ENCODE measurements around the gene KDM1A. TPM values are rescaled to one million over a fixed set of nuclear protein-coding genes. Genes with fewer than 3 reads are reported as not detected.
"Not testable (repeated sequence)": the region's sequence is repeated elsewhere in the genome, so short reads cannot be mapped to it uniquely, and the experiment has no call there.

Gene KDM1A
- 146 TPM for polyA plus RNA-seq (ENCODE audit: insufficient read length)
- long read RNA-seq, donor 1, transcript KDM1A-206 (1 exons, 2,810 nt): major isoform, 25 of 80 reads
- long read RNA-seq, donor 1, transcript KDM1A-201 (19 exons, 3,033 nt): minor isoform, 5 of 80 reads
- long read RNA-seq, donor 1, partial matches to known transcripts: 44 of 80 reads
- long read RNA-seq, donor 1, other reads (novel, unspliced or antisense): 6 of 80 reads
- long read RNA-seq, donor 2, transcript KDM1A-206 (1 exons, 2,810 nt): major isoform, 13 of 55 reads
- long read RNA-seq, donor 2, partial matches to known transcripts: 31 of 55 reads
- long read RNA-seq, donor 2, other reads (novel, unspliced or antisense): 8 of 55 reads
- long read RNA-seq, donor 3, transcript KDM1A-206 (1 exons, 2,810 nt): major isoform, 20 of 73 reads
- long read RNA-seq, donor 3, transcript KDM1A-201 (19 exons, 3,033 nt): minor isoform, 7 of 73 reads
- long read RNA-seq, donor 3, partial matches to known transcripts: 46 of 73 reads
- long read RNA-seq, donor 3, other reads (novel, unspliced or antisense): 0 of 73 reads
- long read RNA-seq, donor 4, transcript KDM1A-206 (1 exons, 2,810 nt): major isoform, 12 of 12 reads
- long read RNA-seq, donor 4, partial matches to known transcripts: 0 of 12 reads
- long read RNA-seq, donor 4, other reads (novel, unspliced or antisense): 0 of 12 reads
- long read RNA-seq, donor 5, transcript KDM1A-201 (19 exons, 3,033 nt): minor isoform, 18 of 95 reads
- long read RNA-seq, donor 5, transcript KDM1A-206 (1 exons, 2,810 nt): major isoform, 22 of 95 reads
- long read RNA-seq, donor 5, partial matches to known transcripts: 42 of 95 reads
- long read RNA-seq, donor 5, other reads (novel, unspliced or antisense): 13 of 95 reads
- long read RNA-seq, donor 6, transcript KDM1A-206 (1 exons, 2,810 nt): major isoform, 21 of 71 reads
- long read RNA-seq, donor 6, partial matches to known transcripts: 38 of 71 reads
- long read RNA-seq, donor 6, other reads (novel, unspliced or antisense): 8 of 71 reads
- long read RNA-seq, donor 7, transcript KDM1A-201 (19 exons, 3,033 nt): minor isoform, 12 of 99 reads
- long read RNA-seq, donor 7, transcript KDM1A-206 (1 exons, 2,810 nt): major isoform, 28 of 99 reads
- long read RNA-seq, donor 7, partial matches to known transcripts: 51 of 99 reads
- long read RNA-seq, donor 7, other reads (novel, unspliced or antisense): 8 of 99 reads
- long read RNA-seq, donor 8, transcript KDM1A-206 (1 exons, 2,810 nt): major isoform, 15 of 34 reads
- long read RNA-seq, donor 8, partial matches to known transcripts: 15 of 34 reads
- long read RNA-seq, donor 8, other reads (novel, unspliced or antisense): 0 of 34 reads

DNA sequence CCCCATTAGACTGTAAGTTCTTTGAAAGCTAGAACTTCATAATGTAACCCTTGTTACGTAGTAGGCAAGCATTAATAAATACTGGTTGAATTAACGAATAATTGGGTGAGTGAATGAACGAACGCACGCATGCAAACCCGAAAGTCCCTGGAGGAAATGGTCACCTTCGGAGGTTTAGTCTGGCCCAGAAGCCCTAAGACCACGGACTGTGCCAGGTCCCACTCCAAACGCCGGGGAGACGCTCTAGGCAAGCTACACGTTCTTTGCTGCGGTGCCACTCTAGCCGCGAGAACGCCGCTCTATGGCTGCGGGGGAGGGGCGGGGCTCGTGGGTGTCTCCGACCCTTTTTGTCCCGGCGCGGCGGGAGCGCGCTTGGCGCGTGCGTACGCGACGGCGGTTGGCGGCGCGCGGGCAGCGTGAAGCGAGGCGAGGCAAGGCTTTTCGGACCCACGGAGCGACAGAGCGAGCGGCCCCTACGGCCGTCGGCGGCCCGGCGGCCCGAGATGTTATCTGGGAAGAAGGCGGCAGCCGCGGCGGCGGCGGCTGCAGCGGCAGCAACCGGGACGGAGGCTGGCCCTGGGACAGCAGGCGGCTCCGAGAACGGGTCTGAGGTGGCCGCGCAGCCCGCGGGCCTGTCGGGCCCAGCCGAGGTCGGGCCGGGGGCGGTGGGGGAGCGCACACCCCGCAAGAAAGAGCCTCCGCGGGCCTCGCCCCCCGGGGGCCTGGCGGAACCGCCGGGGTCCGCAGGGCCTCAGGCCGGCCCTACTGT lies at the start of gene KDM1A:
Gene KDM1A (plus strand): TSS at position 375 of the 769 bp plus-strand sequence. CDS start 129 bp downstream, at position 504.
- DNase-seq: peak; percentile 99

DNA sequence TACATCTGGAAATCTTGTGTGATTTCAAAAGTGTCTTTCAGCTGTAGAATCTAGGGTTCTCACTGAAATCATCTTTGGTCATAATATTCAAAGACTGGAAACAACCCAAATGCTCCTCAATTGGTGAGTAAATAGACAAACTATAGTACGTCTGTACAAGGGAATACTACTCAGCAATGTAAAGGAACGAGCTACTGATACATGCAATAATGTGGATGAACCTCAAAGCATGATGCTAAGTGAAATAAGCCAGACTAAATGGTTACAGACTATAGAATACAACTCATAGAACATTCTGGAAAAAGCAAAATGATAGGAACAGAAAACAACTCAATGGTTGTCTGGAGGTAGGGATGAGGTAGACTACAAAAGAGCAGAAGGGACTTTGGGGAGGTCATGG lies 49.2 kb upstream of the KDM1A start:
- no peak for DNase-seq

DNA sequence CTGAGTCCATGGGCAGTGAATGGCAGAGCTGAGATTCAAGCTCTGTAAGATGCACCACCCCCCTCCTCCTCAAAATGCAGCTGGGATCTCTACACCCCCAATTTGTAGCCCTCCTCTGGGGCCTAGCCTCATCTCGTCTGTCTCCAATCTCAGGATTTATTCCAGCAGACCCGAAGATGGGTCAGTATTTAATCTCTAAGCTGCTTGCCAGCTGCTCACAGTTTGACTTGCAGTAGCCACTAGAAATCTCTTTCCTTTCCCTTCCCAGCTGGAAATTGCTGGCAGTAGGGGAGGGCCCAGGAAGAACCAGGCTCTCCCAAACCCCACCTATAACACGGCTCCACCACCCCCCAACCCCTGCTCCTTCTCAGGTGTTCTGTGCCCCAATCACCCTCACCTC lies 48.1 kb upstream of the KDM1A start:
- DNase-seq: no peak

DNA sequence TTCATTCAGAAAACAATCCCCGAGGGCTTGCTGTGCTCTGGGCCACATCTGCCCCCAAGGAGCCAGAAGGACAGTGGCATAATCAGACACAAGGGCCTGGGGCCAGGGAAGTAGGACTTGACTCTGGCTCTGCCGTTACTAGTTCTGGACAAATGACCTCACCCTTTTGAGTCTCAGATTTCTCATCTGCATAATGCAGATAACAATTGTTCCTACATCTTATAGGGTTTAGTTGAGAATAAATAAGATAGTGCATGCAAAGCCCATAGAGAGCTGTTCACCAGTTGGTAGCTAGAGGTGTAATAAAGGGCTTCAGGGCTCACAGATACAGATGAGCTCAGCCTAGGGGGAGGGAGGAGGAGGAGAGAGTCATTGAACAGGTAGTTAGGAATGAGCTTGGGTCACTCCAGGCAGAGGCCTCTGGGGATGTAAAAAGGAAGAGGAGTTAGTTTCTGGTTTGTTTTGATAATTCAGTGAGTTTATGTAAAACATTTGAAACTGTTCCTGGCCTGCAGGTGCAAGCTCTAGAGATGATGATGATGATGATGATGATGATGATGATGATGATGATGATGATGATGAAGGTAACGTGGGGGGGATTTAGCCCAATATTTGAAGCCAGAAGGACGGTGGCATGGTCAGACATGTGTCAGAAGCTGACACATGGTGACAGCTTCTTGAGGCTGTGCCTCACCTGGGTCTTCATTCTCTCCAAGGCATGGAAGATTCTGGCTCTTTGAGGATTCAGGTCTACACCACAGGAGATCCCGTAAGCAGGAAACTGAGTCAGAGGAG lies 47.5 kb upstream of the KDM1A start:
- no peak for DNase-seq

DNA sequence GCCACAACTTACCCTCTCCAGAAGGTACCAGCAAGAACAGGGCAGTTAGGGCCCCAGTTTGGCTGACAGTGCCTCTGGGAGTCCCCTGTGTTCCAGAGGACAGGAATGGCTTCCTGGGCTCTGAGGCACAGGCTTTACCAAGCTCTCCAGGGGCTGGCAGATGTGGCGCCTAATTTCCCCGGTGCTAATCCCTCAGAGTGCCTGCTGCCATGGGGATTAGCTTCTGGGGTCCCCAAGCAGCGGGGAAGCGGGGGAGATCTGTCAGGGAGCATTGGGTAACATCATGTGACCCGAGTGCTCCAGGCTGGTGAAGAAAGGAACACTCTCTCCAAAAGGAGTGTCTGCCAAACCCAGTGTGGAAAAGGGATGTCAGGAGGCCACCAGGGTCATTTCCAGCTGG lies 46.5 kb upstream of the KDM1A start, which contains the start of gene LACTBL1:
Gene LACTBL1 (minus strand): TSS at position 107 of the 400 bp plus-strand sequence. CDS start 550 bp downstream, outside the sequence.
- no peak for DNase-seq

DNA sequence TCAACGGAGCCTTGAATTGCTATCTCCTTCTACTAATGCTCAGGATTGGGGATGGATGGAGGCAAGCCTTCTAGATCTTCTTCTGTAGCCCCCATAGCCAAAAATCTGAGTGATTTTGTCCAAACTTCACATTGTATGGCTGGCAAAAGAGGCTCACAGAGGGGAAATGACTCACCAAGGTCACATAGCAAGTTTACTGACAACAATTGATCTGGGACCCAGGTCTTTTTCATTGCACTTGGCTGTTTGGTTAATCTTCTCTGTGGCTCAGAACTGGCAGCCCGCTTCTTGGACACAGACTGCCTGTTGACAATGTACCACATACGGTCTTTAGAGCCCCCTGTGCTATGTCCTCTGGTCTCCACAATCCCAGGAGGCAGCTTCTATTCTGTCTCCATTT lies 43.6 kb upstream of the KDM1A start:
- DNase-seq: no peak

DNA sequence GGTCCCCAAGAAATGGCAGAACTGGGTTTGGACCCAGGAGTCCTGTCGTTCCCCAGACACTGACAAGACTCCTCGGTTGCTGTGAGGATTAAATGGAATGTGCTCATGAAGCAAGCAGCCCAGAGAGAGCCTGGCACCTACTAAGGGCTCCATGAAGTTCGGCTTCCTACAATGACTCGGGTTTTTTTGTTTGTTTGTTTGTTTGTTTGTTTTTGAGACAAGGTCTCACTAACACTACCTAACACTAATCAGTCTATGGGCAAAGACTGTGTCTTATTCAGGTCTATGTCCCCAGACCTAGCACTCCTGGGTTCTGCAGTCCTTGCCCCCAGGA lies 43.2 kb upstream of the KDM1A start:
- DNase-seq: no peak

DNA sequence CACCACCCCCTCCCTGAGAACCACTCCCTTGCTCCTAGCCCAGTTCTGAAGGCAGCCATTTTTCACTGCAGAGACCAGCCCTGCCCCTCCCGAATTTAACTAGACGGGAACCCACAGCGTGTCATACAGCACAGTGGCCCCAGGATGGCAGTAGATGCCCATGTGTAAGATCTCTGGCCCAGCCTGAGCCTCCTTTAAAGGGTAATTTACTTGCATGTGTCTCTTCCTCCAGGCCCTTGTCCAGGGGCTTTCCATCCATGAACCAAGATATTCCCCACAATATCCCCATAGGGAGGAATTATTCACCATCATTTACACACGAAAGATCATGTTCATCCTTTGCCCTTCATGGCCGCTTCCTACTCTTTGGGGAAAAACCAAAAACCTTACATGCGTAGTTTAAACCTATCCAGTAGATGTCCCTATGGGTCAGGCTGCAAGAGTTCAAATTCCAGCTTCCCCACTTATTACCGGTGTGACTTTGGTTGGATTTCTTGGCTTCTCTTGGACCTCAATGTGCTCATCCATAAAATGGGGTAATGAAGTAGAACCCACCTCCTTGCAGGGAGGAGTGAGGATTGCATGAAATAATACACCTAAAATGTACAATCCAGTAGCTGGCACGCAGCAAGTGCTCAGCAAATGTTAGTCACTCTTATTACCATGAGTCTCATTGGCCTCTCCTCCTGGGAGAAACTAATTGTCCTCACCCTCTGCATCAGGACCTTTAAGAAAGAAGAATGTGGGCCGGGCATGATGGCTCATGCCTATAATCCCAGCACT lies 42.6 kb upstream of the KDM1A start:
- peak; percentile 62 for DNase-seq

DNA sequence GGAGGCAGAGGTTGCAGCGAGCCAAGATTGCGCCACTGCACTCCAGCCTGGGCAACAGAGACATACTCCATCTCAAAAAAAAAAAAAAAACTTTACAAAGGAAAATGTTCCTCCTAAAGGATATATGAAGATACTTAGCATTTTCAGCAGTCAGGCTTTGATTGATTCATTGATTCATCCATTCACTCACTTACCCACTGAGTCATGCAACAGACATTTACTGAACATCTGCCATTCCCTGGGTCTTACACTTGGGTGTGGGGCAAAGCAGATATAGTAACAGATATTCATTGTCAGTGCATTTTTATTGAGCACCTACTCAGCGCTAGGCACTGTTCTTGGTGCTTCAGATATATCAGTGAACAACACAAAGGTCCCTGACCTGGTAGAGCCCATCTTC lies 41.0 kb upstream of the KDM1A start:
- DNase-seq: no peak

DNA sequence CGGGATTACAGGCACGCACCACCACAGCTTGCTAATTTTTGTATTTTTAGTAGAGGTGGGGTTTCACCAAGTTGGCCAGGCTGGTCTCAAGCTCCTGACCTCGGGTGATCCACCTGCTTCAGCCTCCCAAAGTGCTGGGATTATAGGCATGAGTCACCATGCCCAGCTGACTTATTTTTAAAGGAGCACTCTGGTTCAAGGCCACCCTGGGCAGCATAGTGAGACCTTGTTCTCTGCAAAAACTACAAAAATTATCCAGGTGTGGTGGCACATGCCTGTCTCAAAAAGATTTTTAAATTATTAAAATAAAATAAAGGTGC lies 38.8 kb upstream of the KDM1A start:
- not testable (repeated sequence) for DNase-seq

DNA sequence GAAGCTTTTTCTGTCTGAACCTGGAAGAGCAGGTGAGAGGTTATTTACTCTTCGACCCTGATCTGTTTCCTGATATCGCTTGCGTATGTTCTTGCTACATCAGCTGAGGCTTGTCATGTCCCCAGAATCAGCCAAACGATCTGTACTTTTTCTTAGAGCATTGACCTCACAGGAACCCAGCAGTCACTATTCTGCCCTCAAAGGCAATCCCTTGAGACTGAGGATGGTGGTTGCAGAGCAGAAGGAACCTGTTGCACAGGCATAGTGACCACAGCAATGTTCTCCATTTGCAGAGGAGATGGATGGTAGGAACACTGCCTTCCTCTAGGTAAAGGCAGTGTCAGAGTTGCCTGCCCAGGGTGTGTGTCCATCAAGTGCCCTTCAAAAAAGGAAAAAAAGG lies 35.3 kb upstream of the KDM1A start:
- DNase-seq: no peak

DNA sequence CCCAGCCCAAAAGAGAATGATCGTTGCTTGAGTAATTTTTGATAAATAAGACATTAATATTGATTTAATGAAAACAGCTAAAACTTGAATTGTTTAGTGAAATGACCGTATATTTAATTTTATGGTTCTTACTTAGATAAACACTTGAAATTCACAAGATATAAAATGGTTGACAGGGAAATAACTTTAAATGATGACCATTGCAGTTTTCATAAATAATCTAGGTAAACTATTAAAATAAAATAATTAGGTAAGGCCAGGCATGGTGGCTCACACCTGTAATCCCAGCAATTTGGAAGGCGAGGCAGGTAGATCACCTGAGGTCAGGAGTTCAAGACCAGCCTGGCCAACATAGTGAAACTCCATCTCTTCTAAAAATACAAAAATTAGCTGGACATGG lies 26.9 kb upstream of the KDM1A start:
- DNase-seq: not testable (repeated sequence)

DNA sequence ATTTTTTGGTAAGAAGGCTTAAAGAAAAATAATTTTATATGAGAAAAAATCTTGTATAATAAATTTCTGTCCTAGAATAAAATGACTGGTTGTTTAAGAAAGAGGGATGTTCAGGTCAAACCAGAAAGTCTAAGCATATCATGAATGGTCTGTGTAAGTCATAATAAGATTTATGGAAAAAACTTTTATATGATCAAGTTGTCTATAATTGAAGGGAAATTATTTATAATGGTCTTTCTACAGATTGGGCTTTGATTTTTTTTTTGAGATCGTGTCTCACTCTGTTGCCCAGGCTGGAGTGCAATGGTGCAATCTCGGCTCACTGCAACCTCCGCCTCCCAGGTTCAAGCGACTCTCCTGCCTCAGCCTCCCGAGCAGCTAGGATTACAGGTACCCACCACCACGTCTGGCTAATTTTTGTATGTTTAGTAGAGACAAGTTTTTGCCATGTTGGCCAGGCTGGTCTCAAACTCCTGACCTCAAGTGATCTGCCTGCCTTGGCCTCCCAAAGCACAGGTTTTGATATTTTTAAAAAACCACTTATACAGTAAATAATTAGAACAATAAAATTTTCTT lies 26.0 kb upstream of the KDM1A start:
- DNase-seq: not testable (repeated sequence)

DNA sequence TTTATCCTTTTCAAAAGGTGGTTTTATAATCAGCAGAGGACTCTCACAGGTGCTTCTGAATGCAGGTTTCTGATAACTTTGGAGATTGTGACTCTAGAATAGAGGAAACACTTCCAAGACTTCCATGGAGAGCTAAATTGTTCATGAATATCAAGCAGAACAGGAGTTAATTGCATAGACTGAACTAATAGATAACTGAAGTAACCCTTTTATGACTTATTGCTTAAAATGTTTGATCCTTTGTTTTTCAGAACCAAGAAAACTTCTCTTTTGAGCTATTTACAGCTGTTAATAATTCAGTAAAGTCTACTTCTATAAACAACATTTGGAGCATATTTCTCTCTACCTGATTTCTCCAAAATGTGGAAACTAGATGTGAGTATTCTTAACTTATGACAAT lies 23.5 kb upstream of the KDM1A start:
- no peak for DNase-seq

DNA sequence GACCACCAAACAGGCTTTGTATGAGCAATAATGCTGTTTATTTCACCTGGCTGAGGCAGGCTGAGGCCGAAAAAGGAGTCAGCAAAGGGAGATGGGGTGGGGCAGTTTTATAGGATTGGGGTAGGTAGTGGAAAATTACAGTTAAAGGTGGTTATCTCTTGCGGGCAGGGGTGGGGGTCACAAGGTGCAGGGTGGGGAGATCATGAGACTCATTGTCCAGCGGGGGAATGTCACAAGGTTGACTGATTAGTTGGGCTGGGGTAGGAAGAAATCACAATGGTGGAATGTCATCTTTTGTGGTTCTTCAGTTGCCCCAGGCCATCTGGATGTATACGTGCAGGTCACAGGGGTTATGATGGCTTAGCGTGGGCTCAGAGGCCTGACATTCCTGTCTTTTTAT lies 21.7 kb upstream of the KDM1A start:
- DNase-seq: not testable (repeated sequence)

DNA sequence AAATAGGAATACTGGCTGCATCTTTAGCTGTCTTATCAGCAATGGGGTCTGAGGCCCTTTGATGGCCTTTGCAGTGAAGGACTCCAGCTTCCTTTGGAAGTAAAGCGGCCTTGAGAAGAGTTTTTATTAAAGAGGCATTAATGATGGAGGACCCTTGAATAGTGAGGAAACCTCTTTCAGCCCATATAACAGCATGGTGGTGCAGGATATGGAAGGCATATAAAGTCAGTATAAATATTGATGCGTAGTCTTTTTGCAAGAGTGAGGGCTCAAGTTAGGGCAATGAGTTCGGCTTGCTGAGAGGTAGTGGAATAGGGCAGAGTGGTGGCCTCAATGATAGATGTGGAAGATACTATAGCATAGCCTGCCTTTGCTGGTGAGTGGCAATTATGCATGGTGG lies 19.1 kb upstream of the KDM1A start:
- not testable (repeated sequence) for DNase-seq

DNA sequence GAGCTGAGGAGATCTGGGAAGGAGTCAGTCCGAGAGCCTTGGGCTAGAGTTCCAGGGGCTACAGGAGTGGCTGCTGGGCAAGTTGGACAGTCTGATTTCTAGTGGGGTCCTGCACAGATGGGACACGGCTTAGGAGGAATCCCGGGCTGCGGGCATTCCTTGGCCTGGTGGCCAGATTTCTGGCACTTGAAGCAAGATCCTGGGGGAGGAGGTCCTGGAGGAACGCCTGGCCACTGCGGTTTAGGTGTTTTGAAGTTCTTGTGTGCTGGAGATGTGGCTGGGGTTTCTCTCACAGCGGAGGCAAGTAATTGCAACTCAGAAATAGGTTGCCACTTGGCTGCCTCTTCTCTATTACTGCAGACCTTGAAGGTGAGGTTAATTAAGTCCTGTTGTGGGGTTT lies 17.1 kb upstream of the KDM1A start:
- DNase-seq: not testable (repeated sequence)

DNA sequence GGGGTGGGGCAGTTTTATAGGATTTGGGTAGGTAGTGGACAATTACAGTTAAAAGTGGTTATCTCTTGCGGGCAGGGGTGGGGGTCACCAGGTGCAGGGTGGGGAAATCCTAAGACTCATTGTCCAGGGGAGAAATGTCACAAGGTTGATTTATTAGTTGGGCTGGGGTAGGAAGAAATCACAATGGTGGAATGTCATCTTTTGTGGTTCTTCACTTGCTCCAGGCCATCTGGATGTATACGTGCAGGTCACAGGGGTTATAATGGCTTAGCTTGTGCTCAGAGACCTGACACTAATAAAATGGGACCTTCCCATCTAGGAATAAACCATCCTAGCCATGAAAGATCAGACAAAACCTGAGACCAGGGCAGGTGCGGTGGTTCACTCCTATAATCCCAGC lies 15.2 kb upstream of the KDM1A start:
- no peak for DNase-seq

DNA sequence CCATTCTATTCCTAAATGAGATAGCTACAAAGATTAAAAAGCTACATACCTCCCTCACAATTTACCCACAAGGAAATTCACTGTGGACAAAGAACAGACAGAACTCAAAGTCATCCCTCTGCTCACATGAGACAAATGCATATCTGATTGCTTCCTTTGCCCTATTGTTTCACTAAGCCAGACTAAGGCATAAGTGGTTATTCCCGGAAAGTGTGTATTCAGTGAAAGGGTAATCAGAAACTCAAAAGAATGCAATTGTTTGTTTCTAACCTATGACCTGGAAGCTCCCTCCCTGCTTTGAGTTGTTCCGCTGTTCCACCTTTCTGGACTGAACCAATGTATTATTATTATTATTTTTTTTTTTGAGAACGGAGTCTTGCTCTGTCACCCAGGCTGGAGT lies 14.5 kb upstream of the KDM1A start:
- not testable (repeated sequence) for DNase-seq
